HepG2 (cell line): ENCODE data around the gene B4GALT2. TPM values are rescaled to one million over a fixed set of nuclear protein-coding genes. Genes with fewer than 3 reads are reported as not detected.

Experiments
- ATAC-seq: fragments of 200-7000 bp; cut with Tn5 transposase; 3 replicates; pipeline ENCODE4 v1.9.1; 2020; ENCODE audit warnings: mild to moderate bottlenecking, moderate library complexity
- BruUV-seq: library from RNA; stranded (reverse); fragments of 400-500 nt; replicated peaks from 2 replicates; lab custom pipeline; 2021; lab: Mats Ljungman, UMichigan
- CTCF ChIA-PET: fragments of 300-600 bp; formaldehyde crosslinking; extraction: SDS; loops from one replicate; lab custom pipeline; 2021; ENCODE audit warnings: low total read pairs, inconsistent platforms, low intra/inter-chr PET ratio; lab: Yijun Ruan, JAX
- POLR2A ChIA-PET: fragments of 350-600 bp; sonication (Branson Sonifier 250); formaldehyde crosslinking; loops from one replicate; lab custom pipeline; 2020; ENCODE audit warnings: antibody characterized with exemption, inconsistent platforms; lab: Yijun Ruan, JAX
- DNase-seq: peaks from one replicate; pipeline ENCODE4 v3.0.0-alpha.2; 2015; ENCODE audit warnings: low spot score
- FAIRE-seq: peaks from 3 replicates; lab custom pipeline; 2011; peaks lifted over from hg19 to GRCh38; lab: Jason Lieb, UNC
- H2AFZ ChIP-seq: one replicate; pipeline ENCODE4 v1.6.1; 2011; ENCODE audit warnings: low read length, inconsistent platforms
- H3K27ac ChIP-seq: fragments of 300-600 bp; 3 replicates; pipeline ENCODE4 v1.8.0; 2011; ENCODE audit warnings: mixed run types, mild to moderate bottlenecking, mixed read lengths, low read length, inconsistent platforms; ENCODE audit not compliant: insufficient read depth; ENCODE audit errors: extremely low read length
- H3K27me3 ChIP-seq, 2 experiments: fragments of 200-600 bp in 1 of 2; 2 replicates in 1 of 2; 3 replicates in 1 of 2; pipeline versions ENCODE4 v1.6.0 to v1.8.0; 2011; ENCODE audit warnings: low read length in 2 of 2, mild to moderate bottlenecking in 2 of 2, moderate library complexity in 2 of 2, inconsistent platforms in 1 of 2; ENCODE audit not compliant: insufficient read depth in 2 of 2, control insufficient read depth in 1 of 2
- H3K36me3 ChIP-seq, 2 experiments: fragments of 200-600 bp in 1 of 2; replicated peaks in 1 of 2; 2 replicates in 1 of 2; 3 replicates in 1 of 2; pipeline versions ENCODE4 v1.5.1 to v1.8.0; 2011; ENCODE audit warnings: low read length in 2 of 2, inconsistent platforms in 1 of 2; ENCODE audit not compliant: insufficient read depth in 2 of 2, control insufficient read depth in 1 of 2
- H3K4me1 ChIP-seq: 2 replicates; pipeline ENCODE4 v1.5.1; 2012; ENCODE audit warnings: low read length, inconsistent platforms; ENCODE audit not compliant: insufficient read depth
- H3K4me2 ChIP-seq: 2 replicates; pipeline ENCODE4 v1.6.0; 2011; ENCODE audit warnings: low read depth, low read length, inconsistent platforms
- H3K4me3 ChIP-seq, 3 experiments: fragments of 200-600 bp in 1 of 3; sonication (generic), shearing (Covaris generic) in 1 of 3; replicated peaks in 1 of 3; 2 replicates each; pipeline ENCODE4 v1.5.1; 2011 to 2016; ENCODE audit warnings: low read length in 3 of 3, inconsistent platforms in 2 of 3, low read depth in 2 of 3, mild to moderate bottlenecking in 2 of 3, control low read depth in 1 of 3, mixed read lengths in 1 of 3; ENCODE audit not compliant: insufficient read depth in 1 of 3
- H3K79me2 ChIP-seq: one replicate; pipeline ENCODE4 v1.6.1; 2011; ENCODE audit warnings: low read length, inconsistent platforms; ENCODE audit not compliant: insufficient read depth
- H3K9ac ChIP-seq: 2 replicates; pipeline ENCODE4 v1.6.0; 2011; ENCODE audit warnings: mild to moderate bottlenecking, low read depth, low read length, inconsistent platforms; ENCODE audit not compliant: insufficient read depth
- H3K9me3 ChIP-seq: 2 replicates; pipeline ENCODE4 v1.5.1; 2012; ENCODE audit warnings: mild to moderate bottlenecking, low read length
- H4K20me1 ChIP-seq: 2 replicates; pipeline ENCODE4 v1.6.0; 2011; ENCODE audit warnings: inconsistent platforms, mild to moderate bottlenecking, low read length, moderate library complexity; ENCODE audit not compliant: insufficient read depth
- BCLAF1 ChIP-seq: fragments of 450-650 bp; IDR thresholded peaks from 2 replicates; pipeline ENCODE4 v1.6.1; 2017; ENCODE audit warnings: mild to moderate bottlenecking
- GMEB1 ChIP-seq: sonication (generic); formaldehyde crosslinking; IDR thresholded peaks from 2 replicates; pipeline ENCODE4 v1.5.1; 2020; ENCODE audit warnings: missing genetic modification reagents, mild to moderate bottlenecking, borderline replicate concordance
- RARG ChIP-seq: sonication (generic); formaldehyde crosslinking; IDR thresholded peaks from 2 replicates; pipeline ENCODE4 v1.4.0; 2020; ENCODE audit warnings: low read depth, mild to moderate bottlenecking, missing genetic modification reagents
- STAT6 ChIP-seq: sonication (generic); formaldehyde crosslinking; IDR thresholded peaks from 2 replicates; pipeline ENCODE4 v1.4.0; 2020; ENCODE audit warnings: missing genetic modification reagents, mild to moderate bottlenecking, borderline replicate concordance
- ZKSCAN8 ChIP-seq: IDR thresholded peaks from 2 replicates; pipeline ENCODE4 v1.6.1; 2016; ENCODE audit warnings: borderline replicate concordance, missing genetic modification reagents, missing compliant biosample characterization
- ZNF260 ChIP-seq: sonication (generic); formaldehyde crosslinking; IDR thresholded peaks from 2 replicates; pipeline ENCODE4 v1.4.0; 2020; ENCODE audit warnings: missing genetic modification reagents, low read depth, mild to moderate bottlenecking, borderline replicate concordance
- WGBS: methylation state at CpG from one replicate; pipeline ENCODE4 v1.1.6; 2017; ENCODE audit warnings: low lambda C conversion rate; 5-methylcytosine and 5-hydroxymethylcytosine counted together
- in situ Hi-C: cut with HindIII; loops from 2 replicates; pipeline ENCODE4 v1.10.0; 2017; ENCODE audit warnings: low pct_unique_long_range_greater_than_20kb; ENCODE audit not compliant: extremely low pct_ligation_motif_present
- intact Hi-C: fragments of 100-400 bp; cut with micrococcal nuclease; formaldehyde crosslinking; loops from one replicate; pipeline ENCODE4 v1.10.0; 2022; ENCODE audit not compliant: unreplicated experiment
- polyA plus RNA-seq, 8 experiments: library from polyadenylated mRNA; depleted of rRNA in 3 of 8; stranded (reverse) in 7 of 8; unstranded in 1 of 8; fragments of >200 nt; fragmentation: Illumina TruSeq in 4 of 8; extraction: Trizol in 4 of 8; gene quantifications; 2 replicates each; pipeline versions ENCODE4 v1.2.1 to v1.2.3, GENCODE V29; 2011 to 2016; ENCODE audit warnings: low read depth in 4 of 8, missing spikeins in 1 of 8, mixed read lengths in 1 of 8; ENCODE audit not compliant: insufficient read depth in 1 of 8
- total RNA-seq, 5 experiments: library from RNA; depleted of rRNA; stranded (reverse); fragments of >200 nt; fragmentation: Illumina TruSeq; extraction: Trizol; gene quantifications; 2 replicates each; pipeline ENCODE4 v1.2.3, GENCODE V29; 2016; ENCODE audit warnings: low read depth in 1 of 5
- TF ChIP-seq, protein P1 (sequence below): sonication (generic); formaldehyde crosslinking; IDR thresholded peaks from 2 replicates; pipeline ENCODE4 v1.4.0; 2020; ENCODE audit warnings: missing genetic modification reagents, borderline replicate concordance

The B4GALT2 gene
- total and polyA plus RNA-seq, 2 of the 13 experiments (the other 11 are each of a cell fraction or from before 2014, with no cell fraction given), result 41.9 to 78.0 TPM

DNA sequence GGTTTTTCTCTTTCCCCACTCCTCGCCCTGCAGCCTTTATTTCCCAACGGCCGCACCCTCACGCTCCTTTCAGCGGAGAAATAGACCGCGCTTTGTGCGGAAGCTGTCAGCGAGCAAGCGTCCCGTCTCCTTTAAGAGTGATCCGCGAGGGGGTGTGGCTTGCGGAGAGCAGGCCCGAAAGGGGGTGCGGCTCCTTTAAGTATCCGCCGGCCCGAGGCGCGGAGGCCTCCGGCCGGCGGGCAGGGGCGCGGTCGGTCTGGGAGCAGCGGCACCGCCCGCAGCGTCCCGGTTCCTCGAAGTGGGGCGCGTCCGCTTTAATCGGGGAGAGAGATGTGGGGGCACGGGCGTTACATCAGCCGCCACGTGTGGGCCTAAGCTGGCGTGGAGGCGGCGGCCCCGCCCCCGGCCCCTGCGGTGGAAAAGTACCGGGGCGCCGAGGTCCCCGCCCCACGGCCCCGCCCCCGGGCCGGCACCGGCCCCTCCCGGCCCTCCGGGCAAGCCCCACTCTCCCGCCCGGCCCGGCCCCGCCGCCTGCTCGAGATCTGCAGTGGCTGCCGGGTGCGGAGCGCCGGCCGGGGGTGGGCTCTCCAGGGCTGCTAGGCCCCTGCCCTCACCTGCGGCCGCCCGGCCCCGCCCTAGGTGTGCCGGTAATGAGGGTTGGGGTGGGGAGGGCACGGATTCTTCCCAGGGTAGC lies 51.0 kb downstream of the B4GALT2 start:
- no peak for FAIRE-seq
- TF ChIP-seq, protein P1, sequence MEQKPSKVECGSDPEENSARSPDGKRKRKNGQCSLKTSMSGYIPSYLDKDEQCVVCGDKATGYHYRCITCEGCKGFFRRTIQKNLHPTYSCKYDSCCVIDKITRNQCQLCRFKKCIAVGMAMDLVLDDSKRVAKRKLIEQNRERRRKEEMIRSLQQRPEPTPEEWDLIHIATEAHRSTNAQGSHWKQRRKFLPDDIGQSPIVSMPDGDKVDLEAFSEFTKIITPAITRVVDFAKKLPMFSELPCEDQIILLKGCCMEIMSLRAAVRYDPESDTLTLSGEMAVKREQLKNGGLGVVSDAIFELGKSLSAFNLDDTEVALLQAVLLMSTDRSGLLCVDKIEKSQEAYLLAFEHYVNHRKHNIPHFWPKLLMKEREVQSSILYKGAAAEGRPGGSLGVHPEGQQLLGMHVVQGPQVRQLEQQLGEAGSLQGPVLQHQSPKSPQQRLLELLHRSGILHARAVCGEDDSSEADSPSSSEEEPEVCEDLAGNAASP, result no peak
- peak; percentile 28; the same call in 1 of the 2 replicates for TF ChIP-seq GMEB1
- TF ChIP-seq ZKSCAN8 (CRISPR knock-in tag), result no peak
- no peak for TF ChIP-seq STAT6 (CRISPR knock-in tag)
- TF ChIP-seq RARG (CRISPR knock-in tag), result no peak
- no peak for TF ChIP-seq BCLAF1
- TF ChIP-seq ZNF260 (CRISPR knock-in tag), result no peak

More for the DNA sequence above, 51.0 kb downstream of the B4GALT2 start:
- under 1% methylated on average over 27 of the region's 75 CpGs for WGBS
- Histone ChIP-seq H3K79me2 (no peaks in the 10 kb centered on the region), H3K4me1 (peaks cover 39% of the 10 kb centered on the region), H3K4me3 (peak overlapping the region; percentile 91 to 96 (median 95)), H3K9me3 (no peaks in the 10 kb centered on the region), H3K9ac (peak overlapping the region; percentile 85), H4K20me1 (no peaks in the 10 kb centered on the region), H3K36me3 (peaks cover under 1 to 8% of the 10 kb centered on the region in 2 experiments; a peak in 2 of 5 replicates), H3K27ac (peak overlapping the region; percentile 78), H3K27me3 (no peaks in the 10 kb centered on the region), H2AFZ (no peak overlapping the region), H3K4me2 (peak overlapping the region; percentile 95)
- ATAC-seq (peak; percentile 69), DNase-seq (peak; percentile 65)
- intact Hi-C loops, result loop anchor here (10.0 kb wide), 1 partner anchor 95 kb away; the partner anchor contains the start of gene ARTN
- POLR2A ChIA-PET, result interaction anchor here (1.0 to 5.4 kb wide), 5 partner anchors 13 to 96 kb away, joined by 3 to 32 read pairs (median 9); partner anchors contain the start of genes ARTN and DPH2
- CTCF ChIA-PET, result interaction anchor here (1.2 kb wide), 1 partner anchor 25 kb away, joined by 3 read pairs; no protein-coding TSS in a partner anchor
- in situ Hi-C loops, result loop anchor here (5.0 kb wide), 1 partner anchor 33 kb away; no protein-coding TSS in a partner anchor
- BruUV-seq, result no TSS peak
